ENCODE measurements around the gene CHAMP1. TPM values are rescaled to one million over a fixed set of nuclear protein-coding genes. Genes with fewer than 3 reads are reported as not detected.

CHAMP1 gene
- total and polyA plus RNA-seq, 2 of the 13 experiments (the other 11 are each of a cell fraction or from before 2014, with no cell fraction given) = 8.4 to 9.7 TPM

DNA sequence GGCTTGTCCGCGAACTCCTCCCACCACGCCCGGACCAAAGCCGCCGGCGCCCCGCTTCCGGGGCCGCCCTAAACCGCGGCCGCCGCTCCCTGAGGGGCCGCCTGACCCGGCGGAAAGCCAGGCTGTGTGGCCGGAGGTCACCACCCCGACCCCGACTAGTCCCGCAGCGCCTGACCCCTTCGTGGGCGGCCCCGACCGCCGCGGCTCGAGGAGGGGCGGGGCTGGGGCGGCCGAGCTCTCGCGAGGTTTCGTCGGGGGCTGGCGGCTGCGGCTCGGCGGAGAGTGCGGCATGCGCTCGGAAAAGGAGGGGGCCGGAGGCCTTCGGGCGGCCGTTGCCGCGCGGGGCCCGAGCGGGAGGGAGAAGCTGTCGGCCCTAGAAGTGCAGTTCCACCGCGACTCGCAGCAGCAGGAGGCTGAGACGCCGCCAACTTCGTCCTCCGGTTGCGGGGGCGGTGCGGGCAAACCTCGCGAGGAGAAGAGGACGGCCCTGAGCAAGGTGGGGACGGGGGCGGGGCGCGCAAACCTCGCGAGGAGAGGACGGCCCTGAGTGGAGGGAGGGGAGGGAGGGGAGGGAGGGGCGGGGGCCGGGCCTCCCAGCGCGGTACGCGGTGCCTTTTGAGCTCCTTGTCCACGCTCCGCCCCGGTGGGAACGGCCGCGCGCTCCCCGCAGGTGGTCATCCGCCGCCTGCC, 32.8 kb upstream of the CHAMP1 start, which contains the start of gene UPF3A (continued):
- TF ChIP-seq, protein P1, sequence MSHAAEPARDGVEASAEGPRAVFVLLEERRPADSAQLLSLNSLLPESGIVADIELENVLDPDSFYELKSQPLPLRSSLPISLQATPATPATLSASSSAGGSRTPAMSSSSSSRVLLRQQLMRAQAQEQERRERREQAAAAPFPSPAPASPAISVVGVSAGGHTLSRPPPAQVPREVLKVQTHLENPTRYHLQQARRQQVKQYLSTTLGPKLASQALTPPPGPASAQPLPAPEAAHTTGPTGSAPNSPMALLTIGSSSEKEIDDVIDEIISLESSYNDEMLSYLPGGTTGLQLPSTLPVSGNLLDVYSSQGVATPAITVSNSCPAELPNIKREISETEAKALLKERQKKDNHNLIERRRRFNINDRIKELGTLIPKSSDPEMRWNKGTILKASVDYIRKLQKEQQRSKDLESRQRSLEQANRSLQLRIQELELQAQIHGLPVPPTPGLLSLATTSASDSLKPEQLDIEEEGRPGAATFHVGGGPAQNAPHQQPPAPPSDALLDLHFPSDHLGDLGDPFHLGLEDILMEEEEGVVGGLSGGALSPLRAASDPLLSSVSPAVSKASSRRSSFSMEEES (CRISPR knock-in tag; IDR thresholded peaks at IDR 0.05) = peak; percentile 44; the same call in 1 of the 2 replicates
- TF ChIP-seq POLR2AphosphoS5 (IDR thresholded peaks at IDR 0.05; ENCODE audit: low read depth, low read length) (peak; percentile 67; the same call in 1 of the 2 replicates), ZBTB7A (CRISPR knock-in tag; IDR thresholded peaks at IDR 0.05) (no peak), ATF1 (CRISPR knock-in tag; IDR thresholded peaks at IDR 0.05) (no peak), JDP2 (CRISPR knock-in tag; IDR thresholded peaks at IDR 0.05; ENCODE audit: borderline replicate concordance) (no peak; the same call in 1 of the 2 replicates), HDAC6 (IDR thresholded peaks at IDR 0.05; ENCODE audit: low read depth, low read length) (no peak), ZNF761 (CRISPR knock-in tag; conservative IDR thresholded peaks at IDR 0.05) (0 out of 2 replicates have a peak, but pooled peaks have one; percentile 73), KMT2A (CRISPR knock-in tag; IDR thresholded peaks at IDR 0.05) (peak; percentile 19; the same call in 1 of the 2 replicates), ZGPAT (CRISPR knock-in tag; IDR thresholded peaks at IDR 0.05) (0 out of 2 replicates have a peak, but pooled peaks have one; percentile 19), ZNF441 (CRISPR knock-in tag; IDR thresholded peaks at IDR 0.05; ENCODE audit: borderline replicate concordance) (peak; percentile 68), RFX3 (CRISPR knock-in tag; IDR thresholded peaks at IDR 0.05) (no peak), MXD3 (CRISPR knock-in tag; IDR thresholded peaks at IDR 0.05) (peak; percentile 36; the same call in 1 of the 2 replicates), ZNF431 (CRISPR knock-in tag; IDR thresholded peaks at IDR 0.05; ENCODE audit: borderline replicate concordance, low read depth) (0 out of 2 replicates have a peak, but pooled peaks have one; percentile 31)
- TF ChIP-seq, protein P2, sequence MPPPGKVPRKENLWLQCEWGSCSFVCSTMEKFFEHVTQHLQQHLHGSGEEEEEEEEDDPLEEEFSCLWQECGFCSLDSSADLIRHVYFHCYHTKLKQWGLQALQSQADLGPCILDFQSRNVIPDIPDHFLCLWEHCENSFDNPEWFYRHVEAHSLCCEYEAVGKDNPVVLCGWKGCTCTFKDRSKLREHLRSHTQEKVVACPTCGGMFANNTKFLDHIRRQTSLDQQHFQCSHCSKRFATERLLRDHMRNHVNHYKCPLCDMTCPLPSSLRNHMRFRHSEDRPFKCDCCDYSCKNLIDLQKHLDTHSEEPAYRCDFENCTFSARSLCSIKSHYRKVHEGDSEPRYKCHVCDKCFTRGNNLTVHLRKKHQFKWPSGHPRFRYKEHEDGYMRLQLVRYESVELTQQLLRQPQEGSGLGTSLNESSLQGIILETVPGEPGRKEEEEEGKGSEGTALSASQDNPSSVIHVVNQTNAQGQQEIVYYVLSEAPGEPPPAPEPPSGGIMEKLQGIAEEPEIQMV (CRISPR knock-in tag; IDR thresholded peaks at IDR 0.05; ENCODE audit: low read depth) = peak; percentile 52; the same call in 1 of the 2 replicates
- TF ChIP-seq, protein P3, sequence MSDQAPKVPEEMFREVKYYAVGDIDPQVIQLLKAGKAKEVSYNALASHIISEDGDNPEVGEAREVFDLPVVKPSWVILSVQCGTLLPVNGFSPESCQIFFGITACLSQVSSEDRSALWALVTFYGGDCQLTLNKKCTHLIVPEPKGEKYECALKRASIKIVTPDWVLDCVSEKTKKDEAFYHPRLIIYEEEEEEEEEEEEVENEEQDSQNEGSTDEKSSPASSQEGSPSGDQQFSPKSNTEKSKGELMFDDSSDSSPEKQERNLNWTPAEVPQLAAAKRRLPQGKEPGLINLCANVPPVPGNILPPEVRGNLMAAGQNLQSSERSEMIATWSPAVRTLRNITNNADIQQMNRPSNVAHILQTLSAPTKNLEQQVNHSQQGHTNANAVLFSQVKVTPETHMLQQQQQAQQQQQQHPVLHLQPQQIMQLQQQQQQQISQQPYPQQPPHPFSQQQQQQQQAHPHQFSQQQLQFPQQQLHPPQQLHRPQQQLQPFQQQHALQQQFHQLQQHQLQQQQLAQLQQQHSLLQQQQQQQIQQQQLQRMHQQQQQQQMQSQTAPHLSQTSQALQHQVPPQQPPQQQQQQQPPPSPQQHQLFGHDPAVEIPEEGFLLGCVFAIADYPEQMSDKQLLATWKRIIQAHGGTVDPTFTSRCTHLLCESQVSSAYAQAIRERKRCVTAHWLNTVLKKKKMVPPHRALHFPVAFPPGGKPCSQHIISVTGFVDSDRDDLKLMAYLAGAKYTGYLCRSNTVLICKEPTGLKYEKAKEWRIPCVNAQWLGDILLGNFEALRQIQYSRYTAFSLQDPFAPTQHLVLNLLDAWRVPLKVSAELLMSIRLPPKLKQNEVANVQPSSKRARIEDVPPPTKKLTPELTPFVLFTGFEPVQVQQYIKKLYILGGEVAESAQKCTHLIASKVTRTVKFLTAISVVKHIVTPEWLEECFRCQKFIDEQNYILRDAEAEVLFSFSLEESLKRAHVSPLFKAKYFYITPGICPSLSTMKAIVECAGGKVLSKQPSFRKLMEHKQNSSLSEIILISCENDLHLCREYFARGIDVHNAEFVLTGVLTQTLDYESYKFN (CRISPR knock-in tag; conservative IDR thresholded peaks at IDR 0.05) = peak; percentile 83
- TF ChIP-seq, protein P4, sequence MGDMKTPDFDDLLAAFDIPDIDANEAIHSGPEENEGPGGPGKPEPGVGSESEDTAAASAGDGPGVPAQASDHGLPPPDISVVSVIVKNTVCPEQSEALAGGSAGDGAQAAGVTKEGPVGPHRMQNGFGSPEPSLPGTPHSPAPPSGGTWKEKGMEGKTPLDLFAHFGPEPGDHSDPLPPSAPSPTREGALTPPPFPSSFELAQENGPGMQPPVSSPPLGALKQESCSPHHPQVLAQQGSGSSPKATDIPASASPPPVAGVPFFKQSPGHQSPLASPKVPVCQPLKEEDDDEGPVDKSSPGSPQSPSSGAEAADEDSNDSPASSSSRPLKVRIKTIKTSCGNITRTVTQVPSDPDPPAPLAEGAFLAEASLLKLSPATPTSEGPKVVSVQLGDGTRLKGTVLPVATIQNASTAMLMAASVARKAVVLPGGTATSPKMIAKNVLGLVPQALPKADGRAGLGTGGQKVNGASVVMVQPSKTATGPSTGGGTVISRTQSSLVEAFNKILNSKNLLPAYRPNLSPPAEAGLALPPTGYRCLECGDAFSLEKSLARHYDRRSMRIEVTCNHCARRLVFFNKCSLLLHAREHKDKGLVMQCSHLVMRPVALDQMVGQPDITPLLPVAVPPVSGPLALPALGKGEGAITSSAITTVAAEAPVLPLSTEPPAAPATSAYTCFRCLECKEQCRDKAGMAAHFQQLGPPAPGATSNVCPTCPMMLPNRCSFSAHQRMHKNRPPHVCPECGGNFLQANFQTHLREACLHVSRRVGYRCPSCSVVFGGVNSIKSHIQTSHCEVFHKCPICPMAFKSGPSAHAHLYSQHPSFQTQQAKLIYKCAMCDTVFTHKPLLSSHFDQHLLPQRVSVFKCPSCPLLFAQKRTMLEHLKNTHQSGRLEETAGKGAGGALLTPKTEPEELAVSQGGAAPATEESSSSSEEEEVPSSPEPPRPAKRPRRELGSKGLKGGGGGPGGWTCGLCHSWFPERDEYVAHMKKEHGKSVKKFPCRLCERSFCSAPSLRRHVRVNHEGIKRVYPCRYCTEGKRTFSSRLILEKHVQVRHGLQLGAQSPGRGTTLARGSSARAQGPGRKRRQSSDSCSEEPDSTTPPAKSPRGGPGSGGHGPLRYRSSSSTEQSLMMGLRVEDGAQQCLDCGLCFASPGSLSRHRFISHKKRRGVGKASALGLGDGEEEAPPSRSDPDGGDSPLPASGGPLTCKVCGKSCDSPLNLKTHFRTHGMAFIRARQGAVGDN (CRISPR knock-in tag; IDR thresholded peaks at IDR 0.05) = peak; percentile 88
